ENCODE results near the gene PACSIN3.
A peak's percentile ranks its signal among the peaks of the same experiment; 100 is the strongest.

Gene PACSIN3

GRCh38 chr11:47189100-47189834 is 3.0 kb upstream of the PACSIN3 start:
- Histone ChIP-seq H3K9ac (ENCODE audit: low read depth, low read length) (no peak overlapping the region), H3K27ac (ENCODE audit: low read length) (no peak overlapping the region)

GRCh38 chr11:47188259-47188658 is 2.0 kb upstream of the PACSIN3 start:
- Histone ChIP-seq H3K4me1 (ENCODE audit: insufficient read depth, low read length) (peaks cover 15% of the 10 kb centered on the region), H3K36me3 (ENCODE audit: insufficient read depth, low read depth, low read length) (no peaks in the 10 kb centered on the region), H3K4me3 (ENCODE audit: low read length) (no peak overlapping the region), H3K9me3 (ENCODE audit: insufficient read depth, low read depth, low read length) (no peaks in the 10 kb centered on the region), H3K9ac (ENCODE audit: low read depth, low read length) (0 out of 2 replicates have a peak overlapping the region, but pooled peaks have one; percentile 64), H3K27me3 (ENCODE audit: insufficient read depth, low read length) (peaks cover 32% of the 10 kb centered on the region), H3K27ac (ENCODE audit: low read length) (no peak overlapping the region)

More at GRCh38 chr11:47189100-47189834, 3.0 kb upstream of the PACSIN3 start:
- H3K9me3 ChIP-seq (ENCODE audit: insufficient read depth, low read depth, low read length) = no peaks in the 10 kb centered on the region
- peaks cover 32% of the 10 kb centered on the region for H3K27me3 ChIP-seq (ENCODE audit: insufficient read depth, low read length)
- H3K4me3 ChIP-seq (ENCODE audit: low read length) = no peak overlapping the region
- no peaks in the 10 kb centered on the region for H3K36me3 ChIP-seq (ENCODE audit: insufficient read depth, low read depth, low read length)
- peaks cover 11% of the 10 kb centered on the region for H3K4me1 ChIP-seq (ENCODE audit: insufficient read depth, low read length)

- Histone ChIP-seq H3K9ac (ENCODE audit: low read depth, low read length) (peak overlapping the region; percentile 64; the same call in 1 of the 2 replicates), H3K36me3 (ENCODE audit: insufficient read depth, low read depth, low read length) (no peaks in the 10 kb centered on the region), H3K4me3 (ENCODE audit: low read length) (peak overlapping the region; percentile 79), H3K9me3 (ENCODE audit: insufficient read depth, low read depth, low read length) (no peaks in the 10 kb centered on the region), H3K27ac (ENCODE audit: low read length) (no peak overlapping the region), H3K4me1 (ENCODE audit: insufficient read depth, low read length) (peaks cover 15% of the 10 kb centered on the region), H3K27me3 (ENCODE audit: insufficient read depth, low read length) (peaks cover 32% of the 10 kb centered on the region)
Observed at GRCh38 chr11:47187723-47188122, 1.5 kb upstream of the PACSIN3 start.

- peaks cover 15% of the 10 kb centered on the region for H3K4me1 ChIP-seq (ENCODE audit: insufficient read depth, low read length)
Observed at GRCh38 chr11:47186700-47187695, 764 bp upstream of the PACSIN3 start.

GRCh38 chr11:47185305-47186075 is 744 bp downstream of the PACSIN3 start:
- Histone ChIP-seq H3K9me3 (ENCODE audit: insufficient read depth, low read depth, low read length) (no peaks in the 10 kb centered on the region), H3K36me3 (ENCODE audit: insufficient read depth, low read depth, low read length) (no peaks in the 10 kb centered on the region), H3K4me1 (ENCODE audit: insufficient read depth, low read length) (peaks cover 15% of the 10 kb centered on the region), H3K27me3 (ENCODE audit: insufficient read depth, low read length) (peaks cover 32% of the 10 kb centered on the region), H3K9ac (ENCODE audit: low read depth, low read length) (peak overlapping the region; percentile 91), H3K4me3 (ENCODE audit: low read length) (peak overlapping the region; percentile 79), H3K27ac (ENCODE audit: low read length) (peak overlapping the region; percentile 93)

More at GRCh38 chr11:47186700-47187695, 764 bp upstream of the PACSIN3 start:
- Histone ChIP-seq H3K36me3 (ENCODE audit: insufficient read depth, low read depth, low read length) (no peaks in the 10 kb centered on the region), H3K27ac (ENCODE audit: low read length) (no peak overlapping the region), H3K9me3 (ENCODE audit: insufficient read depth, low read depth, low read length) (no peaks in the 10 kb centered on the region), H3K4me3 (ENCODE audit: low read length) (peak overlapping the region; percentile 79), H3K27me3 (ENCODE audit: insufficient read depth, low read length) (peaks cover 32% of the 10 kb centered on the region), H3K9ac (ENCODE audit: low read depth, low read length) (peak overlapping the region; percentile 64)

GRCh38 chr11:47184711-47185304 is 1.4 kb downstream of the PACSIN3 start:
- Histone ChIP-seq H3K4me3 (ENCODE audit: low read length) (peak overlapping the region; percentile 79), H3K9ac (ENCODE audit: low read depth, low read length) (peak overlapping the region; percentile 91), H3K27ac (ENCODE audit: low read length) (peak overlapping the region; percentile 90)

GRCh38 chr11:47183969-47184368 is 2.3 kb downstream of the PACSIN3 start:
- Histone ChIP-seq H3K36me3 (ENCODE audit: insufficient read depth, low read depth, low read length) (peaks cover 10% of the 10 kb centered on the region), H3K27ac (ENCODE audit: low read length) (peak overlapping the region; percentile 90), H3K9ac (ENCODE audit: low read depth, low read length) (peak overlapping the region; percentile 91; the same call in 1 of the 2 replicates), H3K9me3 (ENCODE audit: insufficient read depth, low read depth, low read length) (no peaks in the 10 kb centered on the region), H3K4me3 (ENCODE audit: low read length) (no peak overlapping the region), H3K27me3 (ENCODE audit: insufficient read depth, low read length) (peaks cover 25% of the 10 kb centered on the region), H3K4me1 (ENCODE audit: insufficient read depth, low read length) (peaks cover 15% of the 10 kb centered on the region)

More at GRCh38 chr11:47184711-47185304, 1.4 kb downstream of the PACSIN3 start:
- Histone ChIP-seq H3K4me1 (ENCODE audit: insufficient read depth, low read length) (peaks cover 15% of the 10 kb centered on the region), H3K9me3 (ENCODE audit: insufficient read depth, low read depth, low read length) (no peaks in the 10 kb centered on the region), H3K27me3 (ENCODE audit: insufficient read depth, low read length) (peaks cover 32% of the 10 kb centered on the region), H3K36me3 (ENCODE audit: insufficient read depth, low read depth, low read length) (peaks cover 2% of the 10 kb centered on the region)

- peaks cover 19% of the 10 kb centered on the region for H3K27me3 ChIP-seq (ENCODE audit: insufficient read depth, low read length)
- peaks cover 16% of the 10 kb centered on the region for H3K36me3 ChIP-seq (ENCODE audit: insufficient read depth, low read depth, low read length)
- H3K27ac ChIP-seq (ENCODE audit: low read length) = no peak overlapping the region
- no peaks in the 10 kb centered on the region for H3K9me3 ChIP-seq (ENCODE audit: insufficient read depth, low read depth, low read length)
- H3K9ac ChIP-seq (ENCODE audit: low read depth, low read length) = no peak overlapping the region
- H3K4me3 ChIP-seq (ENCODE audit: low read length) = no peak overlapping the region
- peaks cover 15% of the 10 kb centered on the region for H3K4me1 ChIP-seq (ENCODE audit: insufficient read depth, low read length)
Observed at GRCh38 chr11:47183031-47183856, 3.0 kb downstream of the PACSIN3 start.

GRCh38 chr11:47182380-47182779 is 3.9 kb downstream of the PACSIN3 start:
- Histone ChIP-seq H3K9me3 (ENCODE audit: insufficient read depth, low read depth, low read length) (no peaks in the 10 kb centered on the region), H3K4me1 (ENCODE audit: insufficient read depth, low read length) (peaks cover 11% of the 10 kb centered on the region), H3K9ac (ENCODE audit: low read depth, low read length) (no peak overlapping the region), H3K27me3 (ENCODE audit: insufficient read depth, low read length) (peaks cover 10% of the 10 kb centered on the region), H3K4me3 (ENCODE audit: low read length) (no peak overlapping the region), H3K27ac (ENCODE audit: low read length) (no peak overlapping the region), H3K36me3 (ENCODE audit: insufficient read depth, low read depth, low read length) (peaks cover 16% of the 10 kb centered on the region)

GRCh38 chr11:47181271-47181670 is 5.0 kb downstream of the PACSIN3 start:
- H3K9ac ChIP-seq (ENCODE audit: low read depth, low read length) = no peak overlapping the region
- peaks cover 11% of the 10 kb centered on the region for H3K4me1 ChIP-seq (ENCODE audit: insufficient read depth, low read length)
- no peak overlapping the region for H3K27ac ChIP-seq (ENCODE audit: low read length)
- H3K4me3 ChIP-seq (ENCODE audit: low read length) = no peak overlapping the region
- peaks cover 16% of the 10 kb centered on the region for H3K36me3 ChIP-seq (ENCODE audit: insufficient read depth, low read depth, low read length)
- H3K27me3 ChIP-seq (ENCODE audit: insufficient read depth, low read length) = no peaks in the 10 kb centered on the region
- H3K9me3 ChIP-seq (ENCODE audit: insufficient read depth, low read depth, low read length) = no peaks in the 10 kb centered on the region
